Mucosa of rectum (tissue), 2 donors: ENCODE measurements around the gene C7orf25.
A peak's percentile ranks its signal among the peaks of the same experiment; 100 is the strongest.

Experiments used
- H3K27ac ChIP-seq, 2 donors: one replicate each; pipeline ENCODE4 v1.7.0; 2013; ENCODE audit warnings: inconsistent platforms in 2 of 2, low read depth in 2 of 2, low read length in 2 of 2
- H3K27me3 ChIP-seq, 2 donors: one replicate each; pipeline ENCODE4 v1.7.0; 2013; ENCODE audit warnings: low read length in 2 of 2; ENCODE audit not compliant: control insufficient read depth in 2 of 2, insufficient read depth in 2 of 2
- H3K36me3 ChIP-seq, 2 donors: one replicate each; pipeline ENCODE4 v1.7.0; 2013; ENCODE audit warnings: low read length in 2 of 2; ENCODE audit not compliant: control insufficient read depth in 2 of 2, insufficient read depth in 2 of 2
- H3K4me1 ChIP-seq, 2 donors: one replicate each; pipeline ENCODE4 v1.7.0; 2013; ENCODE audit warnings: low read length in 2 of 2, mild to moderate bottlenecking in 1 of 2; ENCODE audit not compliant: control insufficient read depth in 2 of 2, insufficient read depth in 2 of 2
- H3K4me3 ChIP-seq, 2 donors: one replicate each; pipeline ENCODE4 v1.7.0; 2013; ENCODE audit warnings: low read length in 2 of 2
- H3K9ac ChIP-seq, 2 donors: one replicate each; pipeline ENCODE4 v1.7.0; 2013; ENCODE audit warnings: low read length in 2 of 2, low read depth in 1 of 2, mild to moderate bottlenecking in 1 of 2
- H3K9me3 ChIP-seq, 2 donors: one replicate each; pipeline ENCODE4 v1.7.0; 2013; ENCODE audit warnings: low read length in 2 of 2; ENCODE audit not compliant: control insufficient read depth in 2 of 2
- donor health status: healthy.
- donor health status: Normal muscosa, but diverticular disease.

The C7orf25 gene

GRCh38 chr7:42930889-42931288, 19.0 kb upstream of the C7orf25 start:
- no peaks in the 10 kb centered on the region for H3K9me3 ChIP-seq
- peaks cover 16 to 17% of the 10 kb centered on the region in 2 donors for H3K36me3 ChIP-seq
- H3K4me3 ChIP-seq = peak overlapping the region; percentile 96 to 99
- no peaks in the 10 kb centered on the region for H3K27me3 ChIP-seq
- peaks cover 19 to 23% of the 10 kb centered on the region in 2 donors for H3K4me1 ChIP-seq
- peak overlapping the region in 1 of 2 donors; percentile 79 for H3K9ac ChIP-seq
- peak overlapping the region in 1 of 2 donors; percentile 48 for H3K27ac ChIP-seq

DNA sequence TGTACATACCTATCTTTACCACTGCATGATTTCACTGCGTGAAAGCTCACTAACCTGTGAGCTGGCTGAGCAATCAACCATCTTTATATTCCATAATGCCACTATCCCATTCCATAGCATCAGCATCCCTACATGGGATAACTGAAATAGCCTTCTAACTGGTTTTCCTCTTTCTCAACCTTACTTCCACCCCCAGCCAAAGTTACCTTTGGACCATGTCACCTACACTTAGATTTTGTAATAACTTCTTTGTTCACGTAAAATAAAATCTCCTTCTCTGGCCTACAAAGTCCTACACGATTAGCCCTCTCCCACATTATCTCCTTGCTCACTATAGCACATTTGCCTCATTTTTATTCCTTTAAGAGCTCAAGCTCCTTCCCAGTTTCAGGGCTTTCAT, 17.6 kb upstream of the C7orf25 start:
- Histone ChIP-seq H3K27me3 (no peaks in the 10 kb centered on the region), H3K9me3 (no peaks in the 10 kb centered on the region), H3K36me3 (peaks cover 18 to 20% of the 10 kb centered on the region in 2 donors), H3K9ac (no peak overlapping the region), H3K27ac (no peak overlapping the region), H3K4me1 (peaks cover 19 to 23% of the 10 kb centered on the region in 2 donors), H3K4me3 (no peak overlapping the region)

GRCh38 chr7:42928754-42929153, 16.9 kb upstream of the C7orf25 start:
- H3K4me1 ChIP-seq = peaks cover 19 to 23% of the 10 kb centered on the region in 2 donors
- no peak overlapping the region for H3K4me3 ChIP-seq

DNA sequence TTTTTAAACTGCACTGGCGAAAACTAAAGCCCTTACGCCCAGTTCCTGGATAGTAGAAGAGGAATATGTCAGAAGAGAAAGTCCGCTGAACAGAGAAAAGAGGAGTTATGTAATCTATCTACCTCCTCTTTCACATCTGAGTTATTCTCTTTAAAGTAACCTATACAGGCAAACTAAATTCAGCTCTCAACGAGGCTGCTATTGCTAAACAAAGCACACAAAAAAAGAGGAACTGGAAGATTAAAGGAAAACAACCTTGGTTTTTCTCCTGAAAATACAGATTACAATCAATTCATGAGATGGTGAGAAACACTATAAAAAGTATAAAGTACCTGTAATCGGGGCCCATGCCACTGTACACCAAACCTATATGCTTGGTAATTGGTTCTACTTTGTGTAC, 14.3 kb upstream of the C7orf25 start:
- Histone ChIP-seq H3K27me3 (no peaks in the 10 kb centered on the region), H3K4me3 (no peak overlapping the region), H3K36me3 (peaks cover 40 to 44% of the 10 kb centered on the region in 2 donors), H3K9me3 (no peaks in the 10 kb centered on the region), H3K9ac (no peak overlapping the region), H3K27ac (no peak overlapping the region), H3K4me1 (peaks cover 10 to 16% of the 10 kb centered on the region in 2 donors)

More at GRCh38 chr7:42928754-42929153, 16.9 kb upstream of the C7orf25 start:
- Histone ChIP-seq H3K36me3 (peaks cover 18 to 23% of the 10 kb centered on the region in 2 donors), H3K27ac (no peak overlapping the region), H3K9ac (no peak overlapping the region), H3K9me3 (no peaks in the 10 kb centered on the region), H3K27me3 (no peaks in the 10 kb centered on the region)

- H3K9ac ChIP-seq = no peak overlapping the region
- no peak overlapping the region for H3K4me3 ChIP-seq
- no peaks in the 10 kb centered on the region for H3K27me3 ChIP-seq
- H3K36me3 ChIP-seq = peaks cover 45 to 49% of the 10 kb centered on the region in 2 donors
- H3K4me1 ChIP-seq = peaks cover 5 to 12% of the 10 kb centered on the region in 2 donors
- H3K9me3 ChIP-seq = no peaks in the 10 kb centered on the region
- no peak overlapping the region for H3K27ac ChIP-seq
Observed at GRCh38 chr7:42925630-42926029, 13.8 kb upstream of the C7orf25 start.

- Histone ChIP-seq H3K9me3 (no peaks in the 10 kb centered on the region), H3K4me1 (peaks cover 0 to 2% of the 10 kb centered on the region in 2 donors), H3K27me3 (no peaks in the 10 kb centered on the region), H3K27ac (no peak overlapping the region), H3K4me3 (no peak overlapping the region), H3K9ac (no peak overlapping the region), H3K36me3 (peaks cover 56 to 59% of the 10 kb centered on the region in 2 donors)
Observed at GRCh38 chr7:42924223-42924838, 12.5 kb upstream of the C7orf25 start.

GRCh38 chr7:42922017-42922753, 10.3 kb upstream of the C7orf25 start:
- no peak overlapping the region for H3K27ac ChIP-seq
- H3K4me1 ChIP-seq = no peaks in the 10 kb centered on the region
- H3K36me3 ChIP-seq = peaks cover 64 to 66% of the 10 kb centered on the region in 2 donors
- no peaks in the 10 kb centered on the region for H3K27me3 ChIP-seq
- no peak overlapping the region for H3K4me3 ChIP-seq
- H3K9ac ChIP-seq = no peak overlapping the region
- no peaks in the 10 kb centered on the region for H3K9me3 ChIP-seq

DNA sequence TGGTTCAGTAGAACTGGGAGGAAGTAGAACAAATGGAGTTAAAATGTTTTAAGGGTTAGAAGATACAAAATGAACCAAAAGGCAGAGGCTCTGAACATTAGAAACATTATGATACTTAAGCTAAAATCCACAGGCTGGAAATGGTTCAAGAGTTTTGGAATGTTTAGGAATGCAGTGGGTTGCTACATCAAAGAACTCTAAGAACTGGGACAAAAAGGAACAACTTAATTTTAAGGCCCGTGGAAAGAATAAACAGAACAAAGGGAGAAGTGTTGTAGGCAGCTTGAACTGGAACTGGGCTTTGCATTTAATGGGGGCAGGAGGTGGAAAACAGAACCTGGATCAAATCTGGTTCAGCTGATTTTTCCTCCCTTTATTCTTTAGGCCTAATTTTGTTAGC, 3.5 kb upstream of the C7orf25 start:
- Histone ChIP-seq H3K27me3 (no peaks in the 10 kb centered on the region), H3K9ac (no peak overlapping the region), H3K4me3 (no peak overlapping the region), H3K36me3 (peaks cover 19 to 32% of the 10 kb centered on the region in 2 donors), H3K9me3 (no peaks in the 10 kb centered on the region), H3K27ac (no peak overlapping the region), H3K4me1 (peaks cover 3 to 4% of the 10 kb centered on the region in 2 donors)

DNA sequence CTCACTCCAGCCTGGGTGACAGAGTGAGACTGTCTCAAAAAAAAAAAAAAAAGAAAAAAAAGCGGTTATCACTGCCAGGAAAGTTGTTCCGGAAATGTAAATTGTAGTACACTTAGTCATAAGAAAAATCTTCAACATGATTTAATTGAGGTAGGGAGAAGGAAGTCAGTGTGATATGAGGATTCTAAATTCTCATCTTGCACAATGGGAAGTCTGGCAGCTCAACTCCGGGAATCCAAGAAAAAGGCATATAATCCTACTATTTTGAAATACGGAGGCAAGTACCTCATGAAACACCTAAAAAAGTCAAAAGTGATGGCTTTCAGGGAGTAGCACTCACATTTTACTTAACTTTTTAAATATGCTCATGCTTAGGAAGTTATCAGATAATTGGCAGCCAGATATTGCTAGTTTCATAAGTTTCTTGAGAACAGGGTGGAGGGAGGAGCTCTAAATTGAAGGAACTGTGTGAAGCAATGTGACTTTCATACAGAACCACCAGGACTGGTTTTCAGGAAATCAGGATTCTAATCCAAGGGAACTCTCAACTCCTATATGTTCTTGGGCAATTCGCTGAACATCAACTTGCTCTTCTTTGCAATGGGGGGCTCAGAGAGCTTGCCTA, 2.7 kb upstream of the C7orf25 start:
- no peaks in the 10 kb centered on the region for H3K9me3 ChIP-seq
- H3K27ac ChIP-seq = no peak overlapping the region
- H3K4me3 ChIP-seq = no peak overlapping the region
- peaks cover 3 to 4% of the 10 kb centered on the region in 2 donors for H3K4me1 ChIP-seq
- H3K9ac ChIP-seq = no peak overlapping the region
- H3K27me3 ChIP-seq = no peaks in the 10 kb centered on the region
- peaks cover 11 to 24% of the 10 kb centered on the region in 2 donors for H3K36me3 ChIP-seq

DNA sequence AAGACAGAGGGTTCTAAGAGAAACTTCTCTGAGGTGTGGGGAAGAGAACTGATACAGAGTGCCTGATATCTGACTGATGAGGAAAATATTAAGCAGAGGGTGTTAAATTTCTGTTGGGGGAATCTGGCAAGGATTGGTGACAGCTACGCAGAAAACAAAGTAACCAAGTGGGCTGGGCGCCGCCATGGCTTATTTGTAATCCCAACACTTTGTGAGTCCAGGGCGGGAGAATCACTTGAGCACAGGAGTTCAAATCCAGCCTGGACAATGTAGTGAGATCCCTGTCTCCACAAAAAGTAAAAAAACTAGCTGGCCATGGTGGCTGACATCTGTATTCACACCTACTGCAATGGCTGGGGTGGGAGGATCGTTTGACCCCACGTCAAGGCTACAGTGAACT, 2.1 kb upstream of the C7orf25 start:
- peaks cover 6 to 19% of the 10 kb centered on the region in 2 donors for H3K36me3 ChIP-seq
- H3K27ac ChIP-seq = no peak overlapping the region
- H3K4me1 ChIP-seq = peaks cover 3 to 4% of the 10 kb centered on the region in 2 donors
- H3K9me3 ChIP-seq = no peaks in the 10 kb centered on the region
- no peak overlapping the region for H3K4me3 ChIP-seq
- H3K27me3 ChIP-seq = no peaks in the 10 kb centered on the region
- no peak overlapping the region for H3K9ac ChIP-seq
